Cardiac fibroblast (primary cell): ENCODE measurements around the gene MACROD2.

Source experiments
- DNase-seq, 2 donors: peaks; one replicate each; pipeline versions ENCODE4 v3.0.0 to v3.0.0-alpha.2; 2010; ENCODE audit warnings: low read depth in 2 of 2
- H3K4me3 ChIP-seq, 2 donors: replicated peaks in 1 of 2; 1 replicate in 1 of 2; 2 replicates in 1 of 2; pipeline ENCODE4 v1.5.1; 2011; ENCODE audit warnings: low read depth in 2 of 2, low read length in 2 of 2, mild to moderate bottlenecking in 2 of 2, moderate library complexity in 1 of 2
- CTCF ChIP-seq: IDR thresholded peaks from one replicate; pipeline ENCODE4 v1.5.1; 2011; ENCODE audit warnings: low read depth, mild to moderate bottlenecking, low read length, inconsistent platforms

Gene MACROD2

GRCh38 chr20:14878676-14879019 is 883.3 kb downstream of the MACROD2 start:
- no peak for DNase-seq
- H3K4me3 ChIP-seq, result no peak overlapping the region
- no peak for TF ChIP-seq CTCF

- no peak overlapping the region for H3K4me3 ChIP-seq
- peak; percentile 11 to 32 for DNase-seq
- no peak for TF ChIP-seq CTCF
Observed at GRCh38 chr20:14879020-14879697, 883.8 kb downstream of the MACROD2 start.

GRCh38 chr20:14879839-14880238 is 884.5 kb downstream of the MACROD2 start:
- no peak for DNase-seq
- H3K4me3 ChIP-seq, result no peak overlapping the region
- no peak for TF ChIP-seq CTCF

- DNase-seq, result no peak
- H3K4me3 ChIP-seq, result no peak overlapping the region
- TF ChIP-seq CTCF, result no peak
Observed at GRCh38 chr20:14881518-14881917, 886.2 kb downstream of the MACROD2 start.

- no peak for DNase-seq
- H3K4me3 ChIP-seq, result no peak overlapping the region
- TF ChIP-seq CTCF, result no peak
Observed at GRCh38 chr20:14882157-14882556, 886.8 kb downstream of the MACROD2 start.

GRCh38 chr20:14882846-14883245 is 887.5 kb downstream of the MACROD2 start:
- TF ChIP-seq CTCF, result no peak
- no peak overlapping the region for H3K4me3 ChIP-seq
- no peak for DNase-seq

- no peak for TF ChIP-seq CTCF
Observed at GRCh38 chr20:14883324-14883723, 888.0 kb downstream of the MACROD2 start.

More at GRCh38 chr20:14883324-14883723, 888.0 kb downstream of the MACROD2 start:
- no peak for DNase-seq
- no peak overlapping the region for H3K4me3 ChIP-seq
